Transverse colon (tissue), 4 donors: Measurements from ENCODE around the gene MYBPC2. TPM values are rescaled to one million over a fixed set of nuclear protein-coding genes. Genes with fewer than 3 reads are reported as not detected.

Experiments
- DNase-seq: peaks from one replicate; pipeline ENCODE4 v3.0.0-alpha.2; 2019
- H3K27ac ChIP-seq, 4 donors: fragments of 200-600 bp; sonication (generic); 2 replicates each; pipeline ENCODE4 v1.5.1; 2016 to 2018; ENCODE audit warnings: inconsistent platforms in 4 of 4
- H3K27me3 ChIP-seq: fragments of 200-600 bp; sonication (generic); 2 replicates; pipeline ENCODE4 v1.5.1; 2017; ENCODE audit warnings: inconsistent platforms
- H3K36me3 ChIP-seq, 4 donors: fragments of 200-600 bp; sonication (generic); 2 replicates each; pipeline ENCODE4 v1.5.1; 2017 to 2019; ENCODE audit warnings: inconsistent platforms in 4 of 4
- H3K4me1 ChIP-seq, 4 donors: fragments of 200-600 bp; sonication (generic); 2 replicates each; pipeline ENCODE4 v1.5.1; 2017 to 2020; ENCODE audit warnings: inconsistent platforms in 4 of 4
- H3K4me3 ChIP-seq, 4 donors: fragments of 200-600 bp; sonication (generic); 1 replicate in 1 of 4; 2 replicates in 3 of 4; pipeline versions ENCODE4 v1.5.1 to v1.6.1; 2017 to 2019; ENCODE audit warnings: inconsistent platforms in 4 of 4
- H3K9me3 ChIP-seq, 2 donors: fragments of 200-600 bp; sonication (generic); 2 replicates each; pipeline ENCODE4 v1.5.1; 2017 to 2019; ENCODE audit warnings: inconsistent platforms in 2 of 2
- CTCF ChIP-seq, 5 experiments: fragments of 200-600 bp in 3 of 5; fragments of 450-650 bp in 2 of 5; sonication (generic) in 3 of 5; IDR thresholded peaks; 1 replicate in 2 of 5; 2 replicates in 3 of 5; pipeline ENCODE4 v1.5.1; 2016 to 2017; ENCODE audit warnings: antibody characterized with exemption in 5 of 5, inconsistent platforms in 3 of 5, mild to moderate bottlenecking in 2 of 5, moderate library complexity in 1 of 5
- EP300 ChIP-seq: sonication (generic); formaldehyde crosslinking; IDR thresholded peaks from one replicate; pipeline ENCODE4 v1.6.1; 2017; ENCODE audit warnings: antibody characterized with exemption, low read depth
- POLR2A ChIP-seq: fragments of 450-650 bp; IDR thresholded peaks from one replicate; pipeline ENCODE4 v1.6.1; 2016; ENCODE audit warnings: antibody characterized with exemption, mild to moderate bottlenecking, moderate library complexity
- POLR2AphosphoS5 ChIP-seq, 3 donors: sonication (generic); formaldehyde crosslinking; IDR thresholded peaks; one replicate each; pipeline ENCODE4 v1.6.1; 2016; ENCODE audit warnings: antibody characterized with exemption in 3 of 3
- WGBS, 2 donors: methylation state at CpG; one replicate each; pipeline ENCODE4 v1.1.5; 2018; ENCODE audit warnings: low coverage in 1 of 2; 5-methylcytosine and 5-hydroxymethylcytosine counted together
- in situ Hi-C, 4 donors: fragments of 200-750 bp; cut with MboI; loops; one replicate each; pipeline versions ENCODE4 v1.15.0 to v1.15.1; 2017; ENCODE audit warnings: low sequenced_read_pairs in 3 of 4, low pct_ligation_motif_present in 1 of 4, low pct_unique_long_range_greater_than_20kb in 1 of 4
- intact Hi-C: fragments of 100-400 bp; cut with DNase I; formaldehyde crosslinking; loops from one replicate; pipeline ENCODE4 v1.15.1; 2023; ENCODE audit warnings: low total_unique reads
- total RNA-seq, 4 donors: library from RNA; depleted of rRNA; stranded (reverse); fragments of >200 nt; gene quantifications; one replicate each; pipeline ENCODE4 v1.1.0, GENCODE V29; 2016

MYBPC2 gene
- total RNA-seq, 4 donors from 2014 or later = 0.16 to 0.41 TPM; not detected in 2

DNA sequence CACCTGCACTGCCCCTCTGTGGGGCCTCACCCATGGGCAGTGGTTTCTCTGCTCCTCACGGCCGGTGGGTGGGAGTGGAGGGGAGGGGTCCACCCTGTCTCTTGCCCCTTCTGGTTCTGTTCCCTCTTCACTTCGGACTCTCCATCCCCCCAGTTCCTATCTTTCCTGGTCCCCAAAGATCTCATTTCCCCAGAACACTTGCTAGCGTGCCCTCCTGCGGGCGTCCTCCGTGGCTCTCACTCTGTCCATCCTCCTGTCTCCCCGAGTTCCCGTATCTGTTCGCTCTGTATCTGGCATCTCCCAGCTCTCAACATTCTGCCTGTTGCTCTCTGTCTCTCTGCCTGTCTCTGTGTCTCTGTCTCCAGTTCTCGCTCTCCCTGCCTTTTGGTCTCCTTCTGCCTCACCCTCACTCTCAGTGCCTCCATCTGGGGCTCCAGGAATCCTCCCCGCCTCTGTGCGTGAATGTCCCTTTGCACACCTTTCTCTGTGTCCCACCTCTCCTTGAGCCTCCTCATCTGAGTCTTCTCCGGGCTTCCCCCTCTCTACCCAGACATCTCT, 13.6 kb upstream of the MYBPC2 start:
- H3K27ac ChIP-seq = no peak overlapping the region
- peaks cover 62% of the 10 kb centered on the region for H3K27me3 ChIP-seq
- intact Hi-C loops (no loop called here), in situ Hi-C loops (no loop called here)
- no peaks in the 10 kb centered on the region for H3K9me3 ChIP-seq
- H3K36me3 ChIP-seq = no peaks in the 10 kb centered on the region
- H3K4me1 ChIP-seq = peaks cover 3 to 35% (median 20%) of the 10 kb centered on the region in 4 donors
- 4 to 7% methylated on average over 10 to 14 of the region's 14 CpGs for WGBS, 2 donors
- no peak for DNase-seq
- TF ChIP-seq CTCF (IDR thresholded peaks at IDR 0.05) = no peak
- TF ChIP-seq EP300 = no peak
- TF ChIP-seq POLR2AphosphoS5 (IDR thresholded peaks at IDR 0.05) = no peak
- TF ChIP-seq POLR2A = no peak
- peak overlapping the region in 2 of 4 donors; percentile 14 to 22 for H3K4me3 ChIP-seq

GRCh38 chr19:50419580-50420035, 13.1 kb upstream of the MYBPC2 start:
- WGBS, 2 donors = 18% methylated on average over 7 of the region's 8 CpGs; no CpG with 5 or more reads in 1 of the 2 donors
- H3K36me3 ChIP-seq = no peaks in the 10 kb centered on the region
- TF ChIP-seq EP300 = no peak
- TF ChIP-seq POLR2A = no peak
- no peak for TF ChIP-seq CTCF (IDR thresholded peaks at IDR 0.05)
- TF ChIP-seq POLR2AphosphoS5 (IDR thresholded peaks at IDR 0.05) = no peak
- no peak for DNase-seq
- peaks cover 62% of the 10 kb centered on the region for H3K27me3 ChIP-seq
- peak overlapping the region in 2 of 4 donors; percentile 14 to 22 for H3K4me3 ChIP-seq
- H3K27ac ChIP-seq = no peak overlapping the region
- intact Hi-C loops (no loop called here), in situ Hi-C loops (loop anchor here in 1 of 4 donors (10.0 kb wide), 1 partner anchor 55 kb away; the partner anchor contains the start of gene NAPSA)
- H3K9me3 ChIP-seq = no peaks in the 10 kb centered on the region
- peaks cover 3 to 33% (median 20%) of the 10 kb centered on the region in 4 donors for H3K4me1 ChIP-seq

DNA sequence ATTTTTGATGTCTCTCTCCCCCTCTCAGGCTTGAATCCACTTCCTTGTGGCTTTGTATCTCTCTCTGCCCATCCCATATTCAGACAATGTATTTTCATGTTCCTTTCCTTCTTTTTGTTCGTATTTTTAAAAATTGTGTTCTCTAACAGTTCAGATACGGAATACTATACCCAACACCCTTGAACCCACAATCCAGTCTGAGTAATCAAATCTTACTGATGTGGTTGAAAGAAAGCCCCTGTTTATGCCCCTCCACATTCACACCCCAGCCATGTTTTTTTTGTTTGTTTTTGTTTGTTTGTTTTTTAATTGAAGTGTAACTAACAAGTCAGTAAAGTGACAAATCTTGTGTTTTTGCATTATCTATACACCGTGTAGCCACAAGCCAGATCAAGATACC, 12.6 kb upstream of the MYBPC2 start:
- no peaks in the 10 kb centered on the region for H3K36me3 ChIP-seq
- peaks cover 62% of the 10 kb centered on the region for H3K27me3 ChIP-seq
- intact Hi-C loops = no loop called here
- peaks cover 0 to 29% (median 20%) of the 10 kb centered on the region in 4 donors for H3K4me1 ChIP-seq
- WGBS, 2 donors = 10 to 43% methylated on average over 3 of the region's 3 CpGs
- no peaks in the 10 kb centered on the region for H3K9me3 ChIP-seq
- no peak overlapping the region for H3K27ac ChIP-seq
- in situ Hi-C loops = loop anchor here in 1 of 4 donors (10.0 kb wide), 1 partner anchor 55 kb away; the partner anchor contains the start of gene NAPSA
- peak overlapping the region in 2 of 4 donors; percentile 14 to 22 for H3K4me3 ChIP-seq
- DNase-seq = no peak
- no peak for TF ChIP-seq POLR2AphosphoS5 (IDR thresholded peaks at IDR 0.05)
- TF ChIP-seq EP300 = no peak
- no peak for TF ChIP-seq CTCF (IDR thresholded peaks at IDR 0.05)
- no peak for TF ChIP-seq POLR2A

GRCh38 chr19:50420808-50421207, 11.9 kb upstream of the MYBPC2 start:
- intact Hi-C loops = no loop called here
- DNase-seq = no peak
- Histone ChIP-seq H3K27ac (no peak overlapping the region), H3K4me3 (no peak overlapping the region), H3K27me3 (peaks cover 62% of the 10 kb centered on the region), H3K4me1 (peaks cover 0 to 25% (median 22%) of the 10 kb centered on the region in 4 donors), H3K9me3 (no peaks in the 10 kb centered on the region), H3K36me3 (no peaks in the 10 kb centered on the region)
- TF ChIP-seq CTCF (IDR thresholded peaks at IDR 0.05) (no peak), EP300 (no peak), POLR2AphosphoS5 (IDR thresholded peaks at IDR 0.05) (no peak), POLR2A (no peak)
- in situ Hi-C loops = loop anchor here in 1 of 4 donors (10.0 kb wide), 1 partner anchor 56 kb away; the partner anchor contains the start of gene NAPSA
- 52 to 69% methylated on average over 2 to 3 of the region's 3 CpGs for WGBS, 2 donors
